GM12873 (cell line): ENCODE results near the gene SLC16A5.
A peak's percentile ranks its signal among the peaks of the same experiment; 100 is the strongest.

Experiments used
- TF ChIP-seq, protein P1 (sequence below): IDR thresholded peaks from 2 replicates; pipeline ENCODE4 v1.5.1; 2012; ENCODE audit warnings: low read depth, mild to moderate bottlenecking, moderate library complexity, low read length, control low read depth; ENCODE audit not compliant: insufficient read depth; ENCODE audit errors: missing control alignments

Gene SLC16A5

DNA sequence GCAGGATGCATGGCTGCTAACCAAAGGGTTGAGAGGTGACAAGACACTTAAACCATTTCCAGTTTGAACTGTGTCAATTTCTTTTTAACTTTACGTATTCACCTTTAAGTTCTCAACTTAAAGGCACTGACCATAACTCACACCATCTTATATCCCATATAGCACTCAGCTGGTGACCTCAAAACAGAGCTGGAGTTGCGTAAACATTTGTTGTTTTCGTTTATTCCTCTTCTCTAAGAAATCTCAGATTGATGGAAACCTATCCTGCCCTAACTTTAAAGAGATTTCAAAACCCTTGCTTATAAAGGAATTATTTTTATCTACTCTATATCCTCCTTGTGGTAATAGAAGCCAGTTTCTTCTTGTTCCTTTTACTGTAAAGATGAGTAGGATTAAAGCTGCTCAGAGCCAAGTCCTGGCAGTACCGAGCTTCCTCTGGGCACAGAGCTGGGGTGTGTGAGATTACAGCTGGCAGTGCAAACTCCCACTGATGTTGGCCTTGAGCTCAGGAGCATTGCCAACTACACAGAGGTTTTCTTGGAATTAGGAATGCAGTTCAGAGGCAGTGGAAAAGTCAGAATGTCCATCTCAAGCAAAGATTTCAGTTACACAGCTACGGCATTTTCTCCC lies 39.4 kb upstream of the SLC16A5 start:
- TF ChIP-seq, protein P1, sequence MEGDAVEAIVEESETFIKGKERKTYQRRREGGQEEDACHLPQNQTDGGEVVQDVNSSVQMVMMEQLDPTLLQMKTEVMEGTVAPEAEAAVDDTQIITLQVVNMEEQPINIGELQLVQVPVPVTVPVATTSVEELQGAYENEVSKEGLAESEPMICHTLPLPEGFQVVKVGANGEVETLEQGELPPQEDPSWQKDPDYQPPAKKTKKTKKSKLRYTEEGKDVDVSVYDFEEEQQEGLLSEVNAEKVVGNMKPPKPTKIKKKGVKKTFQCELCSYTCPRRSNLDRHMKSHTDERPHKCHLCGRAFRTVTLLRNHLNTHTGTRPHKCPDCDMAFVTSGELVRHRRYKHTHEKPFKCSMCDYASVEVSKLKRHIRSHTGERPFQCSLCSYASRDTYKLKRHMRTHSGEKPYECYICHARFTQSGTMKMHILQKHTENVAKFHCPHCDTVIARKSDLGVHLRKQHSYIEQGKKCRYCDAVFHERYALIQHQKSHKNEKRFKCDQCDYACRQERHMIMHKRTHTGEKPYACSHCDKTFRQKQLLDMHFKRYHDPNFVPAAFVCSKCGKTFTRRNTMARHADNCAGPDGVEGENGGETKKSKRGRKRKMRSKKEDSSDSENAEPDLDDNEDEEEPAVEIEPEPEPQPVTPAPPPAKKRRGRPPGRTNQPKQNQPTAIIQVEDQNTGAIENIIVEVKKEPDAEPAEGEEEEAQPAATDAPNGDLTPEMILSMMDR = no peak

DNA sequence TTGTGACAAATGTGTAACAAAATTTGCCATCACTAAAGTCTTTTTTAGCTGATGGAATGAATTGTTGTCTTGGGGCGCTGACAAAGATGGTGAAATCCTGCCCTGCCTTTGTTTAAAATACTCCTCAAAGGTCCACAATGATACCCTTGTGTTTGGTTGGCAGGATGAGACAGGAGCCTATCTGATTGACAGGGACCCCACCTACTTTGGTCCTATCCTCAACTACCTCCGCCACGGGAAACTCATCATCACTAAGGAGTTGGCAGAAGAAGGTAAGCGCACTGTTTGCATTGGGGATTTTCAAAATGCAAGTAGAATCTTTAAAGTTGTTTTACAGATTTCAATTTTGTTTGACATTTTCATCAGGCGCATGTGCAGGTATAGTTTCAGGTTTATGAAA lies 38.7 kb upstream of the SLC16A5 start:
- TF ChIP-seq, protein P1 = no peak

DNA sequence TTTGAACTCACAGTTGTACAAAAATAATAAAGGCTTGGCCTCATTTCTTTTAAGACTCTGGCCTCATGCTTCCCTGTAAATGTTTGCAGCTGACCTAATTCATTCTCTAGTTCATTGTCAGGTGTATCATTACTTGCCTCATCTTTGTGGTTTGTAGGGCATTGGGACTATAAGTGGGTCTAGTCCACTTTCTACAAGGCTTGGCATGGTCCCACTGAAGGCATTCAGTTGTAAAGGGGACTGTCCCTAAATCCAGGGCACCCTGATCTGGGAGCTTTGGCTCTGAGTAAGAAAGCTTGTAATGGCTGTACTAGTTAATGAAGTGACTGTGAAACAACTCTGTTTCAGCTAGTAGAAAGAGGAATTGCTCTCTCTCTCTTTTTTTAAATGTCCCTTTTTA lies 38.0 kb upstream of the SLC16A5 start:
- TF ChIP-seq, protein P1 = no peak

DNA sequence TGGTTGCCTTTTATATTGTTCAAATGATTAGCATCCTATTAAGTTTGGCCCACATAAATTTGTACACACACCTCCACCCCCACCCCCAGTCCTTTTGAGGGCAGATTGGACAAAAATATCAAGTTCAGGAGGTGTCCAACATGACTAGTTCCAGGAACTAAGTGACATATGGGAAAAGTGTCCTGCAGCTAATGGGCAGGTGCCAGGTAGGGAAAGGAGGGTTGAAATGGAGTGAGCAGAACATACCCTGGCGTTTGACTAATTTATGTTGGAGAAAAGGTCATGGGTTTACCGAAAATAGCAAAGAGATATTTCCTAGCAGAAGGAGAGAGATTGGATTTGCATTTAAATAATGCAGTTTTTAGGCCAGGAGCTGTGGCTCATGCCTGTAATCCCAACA lies 35.8 kb upstream of the SLC16A5 start:
- TF ChIP-seq, protein P1 = no peak

DNA sequence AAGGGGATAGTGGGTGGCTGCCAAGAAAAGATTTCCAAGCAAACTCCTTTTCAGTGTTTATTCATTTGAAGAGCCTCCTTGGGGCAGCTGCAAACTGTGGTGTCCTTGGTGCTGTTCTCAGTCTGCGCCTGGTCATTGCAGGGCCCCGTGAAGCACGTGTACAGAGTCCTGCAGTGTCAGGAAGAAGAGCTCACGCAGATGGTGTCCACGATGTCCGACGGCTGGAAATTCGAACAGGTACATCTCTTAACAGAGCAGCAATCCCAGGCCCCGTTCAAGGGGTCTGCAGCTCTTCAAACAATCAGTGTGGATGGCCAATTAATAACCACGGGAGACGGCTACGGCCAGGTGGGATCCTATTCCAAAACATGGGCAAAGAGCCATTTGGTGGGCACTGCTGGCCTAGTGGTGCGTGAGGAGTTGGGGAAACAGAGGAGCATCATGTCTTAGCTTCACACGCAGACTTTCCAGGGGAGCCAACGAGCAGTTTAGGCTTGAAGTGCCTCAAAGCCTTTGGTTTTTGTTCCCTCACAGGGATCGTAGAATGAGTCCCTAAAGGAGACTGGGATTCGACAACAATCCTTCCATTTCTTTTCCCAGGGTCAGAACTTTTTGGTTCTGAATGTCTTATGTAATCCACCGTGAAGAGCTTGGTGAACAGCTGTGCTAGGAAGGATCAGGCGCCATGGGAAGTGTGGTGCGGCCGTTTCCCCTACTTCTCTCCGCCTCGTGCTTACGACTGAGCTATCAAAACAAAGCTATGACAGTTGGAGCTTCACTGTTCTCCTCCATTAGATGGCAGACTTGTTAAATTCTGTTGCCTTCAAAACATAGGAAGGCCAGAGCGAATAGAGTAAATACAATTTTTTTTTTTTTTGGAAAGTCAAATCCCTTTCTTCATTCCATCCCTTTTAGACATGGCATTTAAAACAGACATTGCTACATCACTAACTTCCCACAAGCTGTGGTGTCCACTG lies 28.1 kb upstream of the SLC16A5 start:
- TF ChIP-seq, protein P1 = peak; percentile 19

DNA sequence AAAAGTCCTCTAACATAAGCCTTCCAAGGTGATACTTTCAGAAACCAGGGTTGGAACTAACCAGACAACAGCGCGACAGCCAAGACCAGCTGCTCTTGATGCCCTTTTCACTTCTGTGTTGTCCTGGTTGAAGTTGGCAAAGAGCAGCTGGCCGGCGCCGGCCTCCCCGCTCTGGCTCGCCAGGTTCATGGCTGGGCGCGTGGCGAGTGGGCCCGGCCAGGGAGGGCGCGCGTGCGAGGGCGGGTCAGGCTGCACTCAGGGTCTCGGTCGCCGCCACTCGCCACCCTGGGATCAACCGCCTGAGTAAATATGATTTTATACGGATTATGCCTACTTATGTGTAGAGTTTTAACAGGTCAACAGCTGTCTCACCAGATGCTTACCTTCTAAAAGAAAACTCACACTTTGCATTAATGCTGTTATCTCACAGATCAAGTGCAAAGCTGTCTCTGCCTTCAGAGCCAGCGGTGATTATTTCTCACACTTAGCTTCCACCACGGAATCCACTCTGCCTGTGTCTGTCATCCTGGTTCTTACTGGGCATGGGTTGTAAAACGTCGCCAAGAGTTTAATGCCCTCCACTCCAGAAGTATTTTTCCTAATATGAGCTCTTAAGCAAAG lies 27.2 kb upstream of the SLC16A5 start:
- TF ChIP-seq, protein P1 = no peak

DNA sequence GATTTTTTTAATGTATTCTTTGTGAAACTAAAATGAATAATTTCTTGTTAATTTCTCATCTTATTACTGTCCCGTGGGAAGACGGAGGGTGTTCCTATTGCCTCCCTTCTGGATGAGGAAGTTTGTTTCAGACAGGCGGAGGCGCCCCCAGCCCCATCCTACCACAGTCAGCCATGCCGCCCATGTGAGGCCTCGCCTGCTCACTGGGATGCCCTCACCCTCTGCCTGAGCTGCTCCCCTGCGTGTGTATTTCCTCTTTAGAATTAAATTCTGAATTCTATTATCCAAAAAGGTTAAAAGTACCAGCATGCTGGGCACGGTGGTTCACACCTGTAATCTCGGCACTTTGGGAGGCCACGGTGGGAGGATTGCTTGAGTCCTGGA lies 26.7 kb upstream of the SLC16A5 start:
- TF ChIP-seq, protein P1 = no peak
